Stimulated activated CD4-positive, alpha-beta T cell treated with anti-CD3 and anti-CD28 coated beads, Interleukin-12 subunit alpha, Interleukin-12 subunit beta, amount 100 ng/mL, for 4 hours (primary cell): ENCODE data around the gene LYZL2.

Experiments used
- DNase-seq: peaks from one replicate; pipeline ENCODE4 v3.0.0-alpha.2; 2020

Gene LYZL2

GRCh38 chr10:30589441-30589840, 40.1 kb downstream of the LYZL2 start:
- DNase-seq, result no peak

DNA sequence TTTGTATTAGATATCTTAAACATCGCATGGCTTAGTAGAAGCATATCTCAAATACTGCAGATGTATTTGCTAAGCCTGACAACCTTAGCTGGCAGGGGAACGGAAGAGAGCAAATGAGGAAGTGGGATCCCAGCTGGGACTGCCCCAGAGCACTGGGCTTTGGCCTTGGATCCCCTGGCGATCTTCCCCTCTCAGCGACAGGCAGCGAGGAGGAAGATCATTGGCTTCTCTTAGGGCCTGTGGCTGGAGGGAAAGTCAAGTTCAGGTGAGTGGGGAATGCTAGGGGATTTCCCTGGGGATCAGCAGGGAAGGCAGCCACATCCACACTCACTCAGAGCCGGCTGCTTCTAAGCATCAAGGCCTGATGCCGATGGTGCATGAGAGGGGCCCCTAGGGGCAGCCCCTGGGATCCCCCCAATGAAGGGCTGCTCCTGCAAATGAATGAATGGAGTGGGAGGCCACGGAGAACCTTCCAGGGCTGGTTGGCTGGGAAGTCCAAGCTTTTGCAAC, 42.0 kb downstream of the LYZL2 start:
- DNase-seq, result no peak

DNA sequence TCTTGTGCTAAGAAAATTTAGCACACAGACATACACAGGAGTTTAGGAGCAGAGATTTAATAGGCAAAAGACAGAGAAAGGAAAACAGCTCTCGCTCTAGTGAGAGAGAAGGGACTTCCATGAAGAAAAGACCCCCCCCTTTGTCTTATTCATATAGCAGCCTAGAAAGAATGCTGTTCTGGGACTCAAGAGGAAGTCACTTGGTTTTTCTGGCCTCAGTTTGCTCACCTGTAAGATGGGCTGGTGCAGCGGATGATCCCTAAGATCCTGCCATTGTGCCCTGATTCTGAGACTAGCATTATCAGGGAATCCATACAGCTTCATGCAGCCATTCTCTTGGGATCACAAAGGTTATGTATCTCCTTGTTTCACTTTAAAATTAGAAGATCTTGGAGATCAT, 42.7 kb downstream of the LYZL2 start:
- no peak for DNase-seq

DNA sequence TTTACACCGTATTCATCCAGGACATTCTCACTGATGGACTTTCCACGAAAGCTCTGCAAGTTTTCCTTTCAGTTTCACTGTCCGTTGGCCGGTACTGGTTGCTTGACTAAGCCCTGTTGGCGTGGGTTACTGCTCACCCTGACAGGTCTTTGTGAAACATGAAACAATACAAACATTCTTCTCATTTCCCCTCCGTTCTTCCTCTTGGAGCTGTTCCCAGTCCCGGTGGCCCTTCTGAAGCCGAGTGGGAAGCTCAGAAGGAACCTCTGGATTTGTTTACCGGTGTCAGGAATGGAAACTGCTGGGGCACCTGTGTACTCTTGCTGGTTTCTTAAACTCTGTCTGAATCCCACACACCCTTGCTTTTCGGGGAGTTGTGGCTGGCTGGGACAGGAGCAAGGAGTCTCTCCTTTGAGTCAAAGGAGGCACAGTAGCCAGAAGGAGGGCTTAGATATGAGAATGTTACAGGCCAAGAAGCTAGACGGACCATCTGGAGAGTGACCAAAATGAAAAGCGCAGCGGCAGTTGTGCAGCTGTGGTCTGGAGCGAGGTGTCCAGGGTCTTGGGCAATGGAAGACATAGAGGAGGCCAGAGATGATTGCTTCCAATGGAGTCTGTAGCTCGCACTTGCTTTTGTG, 45.7 kb downstream of the LYZL2 start:
- no peak for DNase-seq

DNA sequence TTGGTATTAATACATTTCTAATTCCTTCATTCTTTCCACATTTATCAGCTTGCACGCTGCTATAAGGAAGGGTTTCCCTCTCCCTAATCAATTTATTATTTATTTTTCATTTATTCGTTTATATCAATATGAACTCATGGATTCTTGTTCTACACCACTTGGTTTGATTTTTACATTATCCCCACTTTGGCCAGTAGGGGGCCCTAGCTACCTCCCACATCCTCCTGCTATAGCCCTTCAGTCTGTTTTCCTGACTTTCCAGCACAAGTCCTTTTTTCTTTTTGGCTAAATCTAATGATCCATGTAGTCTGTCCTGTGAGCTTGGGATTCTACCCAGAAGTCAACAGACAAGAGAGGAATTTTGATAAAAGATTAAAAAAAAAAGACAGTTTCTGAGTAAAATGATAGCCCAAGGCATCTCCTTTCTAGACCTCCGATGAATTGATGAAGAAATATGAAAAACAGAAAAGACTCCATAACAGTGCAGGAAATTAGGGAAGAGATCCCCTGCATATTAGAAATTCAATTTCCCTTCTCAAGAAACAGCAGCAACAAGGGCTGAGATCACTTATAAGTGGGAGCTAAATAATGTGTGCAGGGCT, 47.7 kb downstream of the LYZL2 start:
- no peak for DNase-seq

DNA sequence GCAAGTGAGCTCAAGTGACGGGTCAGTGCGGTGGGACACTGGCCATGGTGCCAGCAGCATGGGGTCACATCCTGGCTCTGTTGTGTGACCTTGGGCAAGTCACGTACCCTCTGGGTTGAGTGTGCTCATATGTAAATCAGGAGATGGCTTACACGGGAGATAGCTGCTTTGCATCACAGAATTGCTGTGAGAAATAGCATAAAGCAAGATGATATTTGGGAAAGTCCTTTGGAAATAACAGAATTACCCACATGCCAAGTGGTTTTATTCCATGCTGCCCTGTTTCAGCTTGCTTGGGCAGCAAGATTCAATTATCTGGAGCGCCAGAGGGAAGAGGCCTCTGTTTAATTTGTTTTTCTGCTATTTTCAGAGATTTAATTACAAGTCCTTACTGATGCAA, 48.9 kb downstream of the LYZL2 start:
- no peak for DNase-seq

- DNase-seq, result no peak
These were observed 49.3 kb downstream of the LYZL2 start for GRCh38 chr10:30580241-30580640.

DNA sequence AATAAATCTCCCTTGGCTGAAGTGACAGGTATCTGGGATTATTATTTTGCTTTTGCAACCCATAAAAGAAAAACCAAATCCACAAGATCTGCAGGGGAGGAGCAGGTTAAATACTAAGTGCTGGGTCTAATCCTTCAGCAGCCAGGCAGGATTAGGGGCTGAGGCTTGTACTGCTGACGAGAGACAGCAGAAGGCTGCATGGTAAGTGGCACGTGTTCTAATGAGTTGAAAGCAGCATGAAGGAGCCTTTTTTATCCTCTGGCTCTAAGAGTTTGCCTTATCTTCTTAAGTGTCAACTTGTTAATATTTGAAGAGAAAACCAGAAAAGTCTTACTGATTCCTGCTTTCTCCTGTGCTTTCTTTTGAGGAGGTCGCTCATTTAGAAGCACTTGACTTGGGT, 50.0 kb downstream of the LYZL2 start:
- DNase-seq, result no peak

DNA sequence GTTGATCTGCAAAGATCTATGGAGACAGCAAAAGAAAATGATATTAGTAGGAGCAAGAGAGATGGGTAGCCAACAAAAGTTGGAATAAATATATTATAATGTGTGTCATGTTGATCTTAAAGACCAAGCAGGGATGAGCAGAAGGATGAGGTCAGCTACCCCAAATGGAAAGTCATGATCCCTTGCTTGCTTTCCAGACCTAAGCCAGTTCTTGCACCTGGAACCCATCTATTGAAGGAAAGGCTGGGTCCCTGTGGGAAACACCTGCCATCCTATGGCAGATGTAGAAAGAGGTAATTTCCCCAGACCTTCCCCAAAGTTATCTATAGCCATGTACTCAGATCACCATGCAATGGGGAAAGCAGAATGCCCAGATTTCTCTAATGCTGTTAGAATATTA, 52.5 kb downstream of the LYZL2 start:
- no peak for DNase-seq

GRCh38 chr10:30576641-30577040, 52.9 kb downstream of the LYZL2 start:
- DNase-seq, result no peak

DNA sequence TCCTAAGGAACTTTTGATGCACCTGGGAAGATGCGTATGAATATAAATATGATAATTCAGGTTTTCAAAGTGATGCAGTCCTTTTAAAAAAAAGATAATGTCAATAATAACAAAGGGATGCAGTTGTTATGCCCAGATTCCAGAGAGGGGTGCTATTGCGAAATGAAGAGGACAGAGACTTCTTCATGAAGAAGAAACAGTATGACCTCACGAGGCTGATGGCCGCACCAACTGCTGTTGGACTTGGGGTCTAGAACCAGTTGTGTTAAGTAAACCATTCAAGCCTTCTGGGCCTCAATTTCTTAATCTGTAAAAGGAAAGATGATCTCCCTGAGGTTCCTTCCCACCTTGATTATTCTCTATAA, 55.1 kb downstream of the LYZL2 start:
- no peak for DNase-seq

GRCh38 chr10:30573721-30574431, 55.7 kb downstream of the LYZL2 start:
- DNase-seq, result no peak

GRCh38 chr10:30565449-30565848, 64.1 kb downstream of the LYZL2 start:
- no peak for DNase-seq

DNA sequence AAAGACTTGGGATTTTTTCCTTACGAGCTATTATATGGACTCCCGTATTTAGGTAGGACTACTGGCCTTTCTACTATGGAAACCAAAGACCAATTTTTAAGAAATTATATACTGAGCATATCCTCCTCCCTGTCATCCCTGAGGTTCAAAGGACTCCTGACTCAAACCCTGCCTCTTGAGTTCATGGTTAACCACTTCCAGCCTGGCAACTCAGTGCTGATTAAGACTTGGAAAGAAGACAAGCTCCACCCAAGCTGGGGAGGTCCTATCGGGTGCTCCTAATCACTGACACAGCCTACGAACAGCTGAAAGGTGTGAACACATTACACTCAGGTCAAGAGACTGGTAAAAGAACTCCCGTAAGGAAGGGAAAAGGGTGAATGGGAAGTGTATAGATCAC, 66.8 kb downstream of the LYZL2 start:
- DNase-seq, result no peak
